GM23338 (cell line): ENCODE measurements around the gene CECR2. TPM values are rescaled to one million over a fixed set of nuclear protein-coding genes. Genes with fewer than 3 reads are reported as not detected.
A peak's percentile ranks its signal among the peaks of the same experiment; 100 is the strongest.

Experiments used
- ATAC-seq: fragments of 200-7000 bp; cut with Tn5 transposase; 3 replicates; pipeline ENCODE4 v1.9.1; 2020
- DNase-seq: peaks from one replicate; pipeline ENCODE4 v3.0.0-alpha.2; 2015; ENCODE audit warnings: low spot score
- H2AFZ ChIP-seq: fragments of 200-600 bp; sonication (generic); 2 replicates; pipeline ENCODE4 v1.8.0; 2016; ENCODE audit warnings: antibody characterized with exemption, mild to moderate bottlenecking, moderate library complexity
- H3F3A ChIP-seq: fragments of 200-600 bp; sonication (generic); replicated peaks from 2 replicates; pipeline ENCODE4 v1.8.0; 2017; ENCODE audit warnings: antibody characterized with exemption, mixed run types, low read depth
- H3K27ac ChIP-seq: fragments of 200-600 bp; sonication (generic); 2 replicates; pipeline ENCODE4 v1.6.1; 2016; ENCODE audit warnings: low read depth
- H3K27me3 ChIP-seq: fragments of 200-600 bp; sonication (generic); 2 replicates; pipeline ENCODE4 v1.8.0; 2016; ENCODE audit warnings: mild to moderate bottlenecking, mixed run types, moderate library complexity; ENCODE audit not compliant: insufficient read depth
- H3K36me3 ChIP-seq: fragments of 200-600 bp; sonication (generic); 2 replicates; pipeline ENCODE4 v1.8.0; 2016; ENCODE audit warnings: mild to moderate bottlenecking; ENCODE audit not compliant: insufficient read depth
- H3K4me1 ChIP-seq: fragments of 200-600 bp; sonication (generic); 2 replicates; pipeline ENCODE4 v1.8.0; 2016; ENCODE audit warnings: mild to moderate bottlenecking, moderate library complexity; ENCODE audit not compliant: insufficient read depth
- H3K4me2 ChIP-seq: fragments of 200-600 bp; sonication (generic); 2 replicates; pipeline ENCODE4 v1.7.1; 2017; ENCODE audit warnings: mixed run types
- H3K4me3 ChIP-seq: fragments of 200-600 bp; sonication (generic); 2 replicates; pipeline ENCODE4 v1.6.1; 2016; ENCODE audit warnings: mixed run types
- H3K79me2 ChIP-seq: fragments of 200-600 bp; sonication (generic); replicated peaks from 2 replicates; pipeline ENCODE4 v1.8.0; 2017; ENCODE audit warnings: mild to moderate bottlenecking; ENCODE audit not compliant: insufficient read depth
- H3K9me2 ChIP-seq: fragments of 200-600 bp; sonication (generic); 2 replicates; pipeline ENCODE4 v1.8.0; 2017; ENCODE audit not compliant: insufficient read depth
- H4K20me1 ChIP-seq: fragments of 200-600 bp; sonication (generic); replicated peaks from 2 replicates; pipeline ENCODE4 v1.8.0; 2017; ENCODE audit warnings: mild to moderate bottlenecking; ENCODE audit not compliant: insufficient read depth
- H3K27ac Mint-ChIP-seq: 2 replicates; pipeline ENCODE4 v1.8.0; 2020; ENCODE audit warnings: inconsistent platforms, mild to moderate bottlenecking, moderate library complexity, mixed read lengths
- H3K27me3 Mint-ChIP-seq: 3 replicates; pipeline ENCODE4 v1.8.0; 2022; ENCODE audit warnings: low read depth, mild to moderate bottlenecking, moderate library complexity, mixed read lengths, inconsistent platforms; ENCODE audit not compliant: insufficient read depth, poor library complexity
- H3K36me3 Mint-ChIP-seq: 3 replicates; pipeline ENCODE4 v1.8.0; 2021; ENCODE audit warnings: low read depth, mild to moderate bottlenecking, inconsistent platforms, moderate library complexity, mixed read lengths
- H3K4me1 Mint-ChIP-seq: 3 replicates; pipeline ENCODE4 v1.8.0; 2020; ENCODE audit warnings: mild to moderate bottlenecking, inconsistent platforms, mixed read lengths
- H3K4me3 Mint-ChIP-seq: 3 replicates; pipeline ENCODE4 v1.8.0; 2021; ENCODE audit warnings: moderate library complexity, mild to moderate bottlenecking, inconsistent platforms, mixed read lengths
- H3K9me3 Mint-ChIP-seq: 3 replicates; pipeline ENCODE4 v1.8.0; 2020; ENCODE audit warnings: moderate library complexity, mild to moderate bottlenecking, inconsistent platforms, mixed read lengths
- EZH2 ChIP-seq: fragments of 200-600 bp; sonication (generic); IDR thresholded peaks from one replicate; pipeline ENCODE4 v1.8.0; 2017; ENCODE audit warnings: antibody characterized with exemption, mild to moderate bottlenecking, low read depth; ENCODE audit not compliant: unreplicated experiment
- EZH2phosphoT487 ChIP-seq: fragments of 200-600 bp; sonication (generic); IDR thresholded peaks from one replicate; pipeline ENCODE4 v1.8.1; 2018; ENCODE audit warnings: antibody characterized with exemption; ENCODE audit not compliant: unreplicated experiment
- JUNB ChIP-seq: IDR thresholded peaks from one replicate; pipeline ENCODE4 v1.6.1; 2016; ENCODE audit warnings: antibody characterized with exemption; ENCODE audit not compliant: unreplicated experiment
- POLR2AphosphoS5 ChIP-seq: IDR thresholded peaks from 2 replicates; pipeline ENCODE4 v1.6.1; 2016; ENCODE audit warnings: antibody characterized with exemption, low read depth
- ZNF114 ChIP-seq: fragments of 250-450 bp; sonication (Bioruptor Pico); IDR thresholded peaks from 2 replicates; pipeline ENCODE4 v1.5.0; 2020; ENCODE audit warnings: mild to moderate bottlenecking, moderate library complexity
- ZNF331 ChIP-seq: fragments of 250-450 bp; sonication (Bioruptor Pico); IDR thresholded peaks from 2 replicates; pipeline ENCODE4 v1.5.0; 2020; ENCODE audit warnings: low read depth, mild to moderate bottlenecking, moderate library complexity
- polyA plus RNA-seq: library from polyadenylated mRNA; unstranded; fragments of >200 nt; fragmentation: Nextera tagmentation; extraction: Ambion mirVana; gene quantifications from 2 replicates; pipeline ENCODE4 v1.2.1, GENCODE V29; 2016
- total RNA-seq: library from RNA; depleted of rRNA; stranded (reverse); fragments of >200 nt; shearing (Covaris generic); gene quantifications from 2 replicates; pipeline ENCODE4 v1.2.3, GENCODE V29; 2014
- TF ChIP-seq, protein P1 (sequence below), 2 experiments: fragments of 200-600 bp in 1 of 2; sonication (generic) in 1 of 2; conservative IDR thresholded peaks; 2 replicates each; pipeline versions ENCODE4 v1.5.1 to v1.6.1; 2016 to 2017; ENCODE audit warnings: antibody characterized with exemption in 2 of 2, low read depth in 2 of 2, mild to moderate bottlenecking in 2 of 2, moderate library complexity in 1 of 2
- TF ChIP-seq, protein P2 (sequence below): IDR thresholded peaks from 2 replicates; pipeline ENCODE4 v1.6.1; 2016; ENCODE audit warnings: antibody characterized with exemption
- TF ChIP-seq, protein P3 (sequence below): fragments of 250-450 bp; sonication (Bioruptor Pico); IDR thresholded peaks from 2 replicates; pipeline ENCODE4 v1.5.0; 2020; ENCODE audit warnings: mild to moderate bottlenecking, moderate library complexity

CECR2 gene
- total and polyA plus RNA-seq, 2 experiments from 2014 or later: 18.4 to 110 TPM

DNA sequence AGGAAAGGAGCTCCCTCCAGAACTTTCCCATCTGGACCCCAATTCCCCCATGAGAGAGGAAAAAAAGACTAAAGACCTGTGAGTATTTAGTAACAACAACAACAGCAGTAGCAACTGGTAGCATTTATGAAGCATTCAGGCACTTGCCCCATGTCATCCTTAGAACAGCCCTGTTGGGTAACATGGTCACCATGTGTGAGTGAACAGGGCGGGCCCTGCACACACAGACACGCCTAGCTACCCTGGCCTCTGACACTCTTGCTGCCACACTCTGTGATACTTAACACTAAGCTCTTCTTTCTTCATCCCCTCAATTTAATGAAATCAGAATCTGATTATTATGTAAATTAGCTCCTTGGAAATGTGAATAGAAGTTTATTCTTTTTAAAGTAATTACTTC, 167.9 kb downstream of the CECR2 start:
- TF ChIP-seq ZNF114 (CRISPR knock-in tag): no peak
- TF ChIP-seq, protein P1, sequence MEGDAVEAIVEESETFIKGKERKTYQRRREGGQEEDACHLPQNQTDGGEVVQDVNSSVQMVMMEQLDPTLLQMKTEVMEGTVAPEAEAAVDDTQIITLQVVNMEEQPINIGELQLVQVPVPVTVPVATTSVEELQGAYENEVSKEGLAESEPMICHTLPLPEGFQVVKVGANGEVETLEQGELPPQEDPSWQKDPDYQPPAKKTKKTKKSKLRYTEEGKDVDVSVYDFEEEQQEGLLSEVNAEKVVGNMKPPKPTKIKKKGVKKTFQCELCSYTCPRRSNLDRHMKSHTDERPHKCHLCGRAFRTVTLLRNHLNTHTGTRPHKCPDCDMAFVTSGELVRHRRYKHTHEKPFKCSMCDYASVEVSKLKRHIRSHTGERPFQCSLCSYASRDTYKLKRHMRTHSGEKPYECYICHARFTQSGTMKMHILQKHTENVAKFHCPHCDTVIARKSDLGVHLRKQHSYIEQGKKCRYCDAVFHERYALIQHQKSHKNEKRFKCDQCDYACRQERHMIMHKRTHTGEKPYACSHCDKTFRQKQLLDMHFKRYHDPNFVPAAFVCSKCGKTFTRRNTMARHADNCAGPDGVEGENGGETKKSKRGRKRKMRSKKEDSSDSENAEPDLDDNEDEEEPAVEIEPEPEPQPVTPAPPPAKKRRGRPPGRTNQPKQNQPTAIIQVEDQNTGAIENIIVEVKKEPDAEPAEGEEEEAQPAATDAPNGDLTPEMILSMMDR (conservative IDR thresholded peaks at IDR 0.05; ENCODE audit: low read depth in 2 of 2): no peak
- TF ChIP-seq, protein P2, sequence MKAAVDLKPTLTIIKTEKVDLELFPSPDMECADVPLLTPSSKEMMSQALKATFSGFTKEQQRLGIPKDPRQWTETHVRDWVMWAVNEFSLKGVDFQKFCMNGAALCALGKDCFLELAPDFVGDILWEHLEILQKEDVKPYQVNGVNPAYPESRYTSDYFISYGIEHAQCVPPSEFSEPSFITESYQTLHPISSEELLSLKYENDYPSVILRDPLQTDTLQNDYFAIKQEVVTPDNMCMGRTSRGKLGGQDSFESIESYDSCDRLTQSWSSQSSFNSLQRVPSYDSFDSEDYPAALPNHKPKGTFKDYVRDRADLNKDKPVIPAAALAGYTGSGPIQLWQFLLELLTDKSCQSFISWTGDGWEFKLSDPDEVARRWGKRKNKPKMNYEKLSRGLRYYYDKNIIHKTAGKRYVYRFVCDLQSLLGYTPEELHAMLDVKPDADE: no peak
- no peak for TF ChIP-seq POLR2AphosphoS5
- no peak for TF ChIP-seq JUNB
- no peak for TF ChIP-seq ZNF331 (CRISPR knock-in tag)
- no peak for TF ChIP-seq EZH2phosphoT487
- TF ChIP-seq, protein P3, sequence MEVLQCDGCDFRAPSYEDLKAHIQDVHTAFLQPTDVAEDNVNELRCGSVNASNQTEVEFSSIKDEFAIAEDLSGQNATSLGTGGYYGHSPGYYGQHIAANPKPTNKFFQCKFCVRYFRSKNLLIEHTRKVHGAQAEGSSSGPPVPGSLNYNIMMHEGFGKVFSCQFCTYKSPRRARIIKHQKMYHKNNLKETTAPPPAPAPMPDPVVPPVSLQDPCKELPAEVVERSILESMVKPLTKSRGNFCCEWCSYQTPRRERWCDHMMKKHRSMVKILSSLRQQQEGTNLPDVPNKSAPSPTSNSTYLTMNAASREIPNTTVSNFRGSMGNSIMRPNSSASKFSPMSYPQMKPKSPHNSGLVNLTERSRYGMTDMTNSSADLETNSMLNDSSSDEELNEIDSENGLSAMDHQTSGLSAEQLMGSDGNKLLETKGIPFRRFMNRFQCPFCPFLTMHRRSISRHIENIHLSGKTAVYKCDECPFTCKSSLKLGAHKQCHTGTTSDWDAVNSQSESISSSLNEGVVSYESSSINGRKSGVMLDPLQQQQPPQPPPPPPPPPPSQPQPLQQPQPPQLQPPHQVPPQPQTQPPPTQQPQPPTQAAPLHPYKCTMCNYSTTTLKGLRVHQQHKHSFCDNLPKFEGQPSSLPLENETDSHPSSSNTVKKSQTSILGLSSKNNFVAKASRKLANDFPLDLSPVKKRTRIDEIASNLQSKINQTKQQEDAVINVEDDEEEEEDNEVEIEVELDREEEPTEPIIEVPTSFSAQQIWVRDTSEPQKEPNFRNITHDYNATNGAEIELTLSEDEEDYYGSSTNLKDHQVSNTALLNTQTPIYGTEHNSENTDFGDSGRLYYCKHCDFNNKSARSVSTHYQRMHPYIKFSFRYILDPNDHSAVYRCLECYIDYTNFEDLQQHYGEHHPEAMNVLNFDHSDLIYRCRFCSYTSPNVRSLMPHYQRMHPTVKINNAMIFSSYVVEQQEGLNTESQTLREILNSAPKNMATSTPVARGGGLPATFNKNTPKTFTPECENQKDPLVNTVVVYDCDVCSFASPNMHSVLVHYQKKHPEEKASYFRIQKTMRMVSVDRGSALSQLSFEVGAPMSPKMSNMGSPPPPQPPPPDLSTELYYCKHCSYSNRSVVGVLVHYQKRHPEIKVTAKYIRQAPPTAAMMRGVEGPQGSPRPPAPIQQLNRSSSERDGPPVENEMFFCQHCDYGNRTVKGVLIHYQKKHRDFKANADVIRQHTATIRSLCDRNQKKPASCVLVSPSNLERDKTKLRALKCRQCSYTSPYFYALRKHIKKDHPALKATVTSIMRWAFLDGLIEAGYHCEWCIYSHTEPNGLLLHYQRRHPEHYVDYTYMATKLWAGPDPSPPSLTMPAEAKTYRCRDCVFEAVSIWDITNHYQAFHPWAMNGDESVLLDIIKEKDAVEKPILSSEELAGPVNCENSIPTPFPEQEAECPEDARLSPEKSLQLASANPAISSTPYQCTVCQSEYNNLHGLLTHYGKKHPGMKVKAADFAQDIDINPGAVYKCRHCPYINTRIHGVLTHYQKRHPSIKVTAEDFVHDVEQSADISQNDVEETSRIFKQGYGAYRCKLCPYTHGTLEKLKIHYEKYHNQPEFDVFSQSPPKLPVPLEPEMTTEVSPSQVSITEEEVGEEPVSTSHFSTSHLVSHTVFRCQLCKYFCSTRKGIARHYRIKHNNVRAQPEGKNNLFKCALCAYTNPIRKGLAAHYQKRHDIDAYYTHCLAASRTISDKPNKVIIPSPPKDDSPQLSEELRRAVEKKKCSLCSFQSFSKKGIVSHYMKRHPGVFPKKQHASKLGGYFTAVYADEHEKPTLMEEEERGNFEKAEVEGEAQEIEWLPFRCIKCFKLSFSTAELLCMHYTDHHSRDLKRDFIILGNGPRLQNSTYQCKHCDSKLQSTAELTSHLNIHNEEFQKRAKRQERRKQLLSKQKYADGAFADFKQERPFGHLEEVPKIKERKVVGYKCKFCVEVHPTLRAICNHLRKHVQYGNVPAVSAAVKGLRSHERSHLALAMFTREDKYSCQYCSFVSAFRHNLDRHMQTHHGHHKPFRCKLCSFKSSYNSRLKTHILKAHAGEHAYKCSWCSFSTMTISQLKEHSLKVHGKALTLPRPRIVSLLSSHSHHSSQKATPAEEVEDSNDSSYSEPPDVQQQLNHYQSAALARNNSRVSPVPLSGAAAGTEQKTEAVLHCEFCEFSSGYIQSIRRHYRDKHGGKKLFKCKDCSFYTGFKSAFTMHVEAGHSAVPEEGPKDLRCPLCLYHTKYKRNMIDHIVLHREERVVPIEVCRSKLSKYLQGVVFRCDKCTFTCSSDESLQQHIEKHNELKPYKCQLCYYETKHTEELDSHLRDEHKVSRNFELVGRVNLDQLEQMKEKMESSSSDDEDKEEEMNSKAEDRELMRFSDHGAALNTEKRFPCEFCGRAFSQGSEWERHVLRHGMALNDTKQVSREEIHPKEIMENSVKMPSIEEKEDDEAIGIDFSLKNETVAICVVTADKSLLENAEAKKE (CRISPR knock-in tag): no peak
- TF ChIP-seq EZH2: no peak
- Histone ChIP-seq H3K79me2 (peaks cover 8% of the 10 kb centered on the region; the same call in 1 of the 2 replicates), H3K4me1 (peaks cover 12% of the 10 kb centered on the region), H3K4me3 (no peak overlapping the region), H3K4me2 (0 out of 2 replicates have a peak overlapping the region, but pooled peaks have one; percentile 28), H3K9me2 (no peaks in the 10 kb centered on the region), H2AFZ (no peak overlapping the region), H3F3A (peaks cover 30% of the 10 kb centered on the region), H3K36me3 (peaks cover 49% of the 10 kb centered on the region), H4K20me1 (peaks cover 25% of the 10 kb centered on the region), H3K27ac (peak overlapping the region; percentile 71; the same call in 1 of the 2 replicates), H3K27me3 (no peaks in the 10 kb centered on the region)
- H3K4me1 Mint-ChIP-seq: peaks cover 14% of the 10 kb centered on the region
- H3K9me3 Mint-ChIP-seq: no peaks in the 10 kb centered on the region
- peak overlapping the region; percentile 81 for H3K27ac Mint-ChIP-seq
- peaks cover 10% of the 10 kb centered on the region for H3K27me3 Mint-ChIP-seq
- H3K36me3 Mint-ChIP-seq: peaks cover 71% of the 10 kb centered on the region
- no peak overlapping the region; the same call in 2 of the 3 replicates for H3K4me3 Mint-ChIP-seq
- ATAC-seq (no peak; the same call in 2 of the 3 replicates), DNase-seq (no peak)
